Neural progenitor cell (in vitro differentiated cells): ENCODE measurements around the gene SLIT1. TPM values are rescaled to one million over a fixed set of nuclear protein-coding genes. Genes with fewer than 3 reads are reported as not detected.

Source experiments
- DNase-seq: peaks from one replicate; pipeline ENCODE4 v3.0.0-alpha.2; 2016; ENCODE audit warnings: low spot score
- H2AFZ ChIP-seq: fragments of 200-600 bp; sonication (generic); replicated peaks from 2 replicates; pipeline ENCODE4 v1.6.1; 2016; ENCODE audit warnings: antibody characterized with exemption
- H3F3A ChIP-seq: fragments of 200-600 bp; sonication (generic); 2 replicates; pipeline ENCODE4 v1.6.1; 2016; ENCODE audit warnings: antibody characterized with exemption, low read depth
- H3K27ac ChIP-seq: fragments of 200-600 bp; sonication (generic); 2 replicates; pipeline ENCODE4 v1.5.1; 2016; ENCODE audit warnings: mild to moderate bottlenecking
- H3K27me3 ChIP-seq: fragments of 200-600 bp; sonication (generic); 2 replicates; pipeline ENCODE4 v1.6.1; 2016; ENCODE audit warnings: mild to moderate bottlenecking, moderate library complexity
- H3K36me3 ChIP-seq: fragments of 200-600 bp; sonication (generic); 2 replicates; pipeline ENCODE4 v1.5.1; 2016
- H3K4me1 ChIP-seq: fragments of 200-600 bp; sonication (generic); 2 replicates; pipeline ENCODE4 v1.6.1; 2016; ENCODE audit warnings: mixed run types
- H3K4me2 ChIP-seq: fragments of 200-600 bp; sonication (generic); 2 replicates; pipeline ENCODE4 v1.6.1; 2016
- H3K4me3 ChIP-seq: fragments of 200-600 bp; sonication (generic); 2 replicates; pipeline ENCODE4 v1.5.1; 2016
- H3K79me2 ChIP-seq: fragments of 200-600 bp; sonication (generic); 2 replicates; pipeline ENCODE4 v1.6.1; 2016; ENCODE audit warnings: low read depth
- H3K9ac ChIP-seq: fragments of 200-600 bp; sonication (generic); 2 replicates; pipeline ENCODE4 v1.6.1; 2016
- H3K9me3 ChIP-seq: fragments of 200-600 bp; sonication (generic); 2 replicates; pipeline ENCODE4 v1.5.1; 2016; ENCODE audit warnings: low read depth
- H4K20me1 ChIP-seq: fragments of 200-600 bp; sonication (generic); 2 replicates; pipeline ENCODE4 v1.6.1; 2016; ENCODE audit warnings: low read depth
- H3K27ac Mint-ChIP-seq: 3 replicates; pipeline ENCODE4 v1.8.0; 2021; ENCODE audit warnings: mixed read lengths
- H3K27me3 Mint-ChIP-seq: 2 replicates; pipeline ENCODE4 v1.8.0; 2022; ENCODE audit warnings: low read depth, mild to moderate bottlenecking, inconsistent platforms, moderate library complexity, mixed read lengths; ENCODE audit not compliant: insufficient read depth
- H3K36me3 Mint-ChIP-seq: 3 replicates; pipeline ENCODE4 v1.8.0; 2021; ENCODE audit warnings: mixed read lengths
- H3K4me1 Mint-ChIP-seq: 3 replicates; pipeline ENCODE4 v1.8.0; 2021; ENCODE audit warnings: mixed read lengths
- H3K4me3 Mint-ChIP-seq: 3 replicates; pipeline ENCODE4 v1.8.0; 2021; ENCODE audit warnings: mild to moderate bottlenecking, moderate library complexity, mixed read lengths
- H3K9me3 Mint-ChIP-seq: 3 replicates; pipeline ENCODE4 v1.8.0; 2020; ENCODE audit warnings: mixed read lengths
- CTCF ChIP-seq: fragments of 200-600 bp; sonication (generic); IDR thresholded peaks from 2 replicates; pipeline ENCODE4 v1.5.1; 2017; ENCODE audit warnings: antibody characterized with exemption, mild to moderate bottlenecking
- EZH2 ChIP-seq: fragments of 200-600 bp; sonication (generic); IDR thresholded peaks from 2 replicates; pipeline ENCODE4 v1.6.1; 2017; ENCODE audit warnings: antibody characterized with exemption, mild to moderate bottlenecking, moderate library complexity
- EZH2phosphoT487 ChIP-seq: fragments of 200-600 bp; sonication (generic); IDR thresholded peaks from 2 replicates; pipeline ENCODE4 v1.6.1; 2017; ENCODE audit warnings: antibody characterized with exemption
- total RNA-seq: library from RNA; depleted of rRNA; stranded (reverse); fragments of >200 nt; gene quantifications from 2 replicates; pipeline ENCODE4 v1.2.3, GENCODE V29; 2015; ENCODE audit warnings: low replicate concordance

Gene SLIT1
- total RNA-seq, 1 donor from 2014 or later: 0.92 TPM

- Histone ChIP-seq H3F3A (no peaks in the 10 kb centered on the region), H3K9ac (no peak overlapping the region), H3K79me2 (no peaks in the 10 kb centered on the region), H3K27ac (no peak overlapping the region), H2AFZ (no peak overlapping the region), H3K4me2 (no peak overlapping the region), H3K27me3 (no peaks in the 10 kb centered on the region), H3K4me3 (no peak overlapping the region), H4K20me1 (no peaks in the 10 kb centered on the region), H3K9me3 (no peaks in the 10 kb centered on the region), H3K36me3 (no peaks in the 10 kb centered on the region), H3K4me1 (peaks cover 8% of the 10 kb centered on the region)
- Mint-ChIP-seq H3K27ac (peak overlapping the region; percentile 76), H3K9me3 (peaks cover 2% of the 10 kb centered on the region), H3K4me3 (no peak overlapping the region), H3K36me3 (no peaks in the 10 kb centered on the region), H3K27me3 (peaks cover 32% of the 10 kb centered on the region), H3K4me1 (peaks cover 66% of the 10 kb centered on the region)
- TF ChIP-seq EZH2 (no peak), EZH2phosphoT487 (no peak), CTCF (no peak)
- no peak for DNase-seq
Measured at GRCh38 chr10:97127509-97127908, 58.2 kb downstream of the SLIT1 start.

GRCh38 chr10:97124211-97124610 is 61.5 kb downstream of the SLIT1 start:
- H3K79me2 ChIP-seq: no peaks in the 10 kb centered on the region
- Mint-ChIP-seq H3K27ac (no peak overlapping the region), H3K4me3 (no peak overlapping the region), H3K27me3 (peaks cover 31% of the 10 kb centered on the region), H3K9me3 (no peaks in the 10 kb centered on the region), H3K4me1 (peaks cover 43% of the 10 kb centered on the region), H3K36me3 (no peaks in the 10 kb centered on the region)
- no peak for DNase-seq
- H4K20me1 ChIP-seq: no peaks in the 10 kb centered on the region
- no peaks in the 10 kb centered on the region for H3K27me3 ChIP-seq
- no peaks in the 10 kb centered on the region for H3K9me3 ChIP-seq
- no peak overlapping the region for H3K9ac ChIP-seq
- no peaks in the 10 kb centered on the region for H3K36me3 ChIP-seq
- no peak for TF ChIP-seq EZH2phosphoT487
- TF ChIP-seq CTCF: no peak
- TF ChIP-seq EZH2: no peak
- H3K4me1 ChIP-seq: peaks cover 10% of the 10 kb centered on the region
- H2AFZ ChIP-seq: no peak overlapping the region
- no peak overlapping the region for H3K4me2 ChIP-seq
- no peak overlapping the region for H3K4me3 ChIP-seq
- H3F3A ChIP-seq: no peaks in the 10 kb centered on the region
- H3K27ac ChIP-seq: no peak overlapping the region

GRCh38 chr10:97123765-97124164 is 62.0 kb downstream of the SLIT1 start:
- Histone ChIP-seq H2AFZ (no peak overlapping the region), H3F3A (no peaks in the 10 kb centered on the region), H3K27ac (no peak overlapping the region), H3K9me3 (no peaks in the 10 kb centered on the region), H3K4me1 (peaks cover 12% of the 10 kb centered on the region), H3K36me3 (no peaks in the 10 kb centered on the region), H4K20me1 (no peaks in the 10 kb centered on the region), H3K4me3 (no peak overlapping the region), H3K9ac (no peak overlapping the region), H3K4me2 (no peak overlapping the region), H3K27me3 (no peaks in the 10 kb centered on the region), H3K79me2 (no peaks in the 10 kb centered on the region)
- no peak for DNase-seq
- peaks cover 40% of the 10 kb centered on the region for H3K4me1 Mint-ChIP-seq
- H3K9me3 Mint-ChIP-seq: no peaks in the 10 kb centered on the region
- no peaks in the 10 kb centered on the region for H3K36me3 Mint-ChIP-seq
- no peak overlapping the region for H3K27ac Mint-ChIP-seq
- TF ChIP-seq EZH2phosphoT487 (no peak), CTCF (no peak), EZH2 (no peak)
- peaks cover 30% of the 10 kb centered on the region for H3K27me3 Mint-ChIP-seq
- no peak overlapping the region for H3K4me3 Mint-ChIP-seq
